Stimulated activated CD4-positive, alpha-beta T cell treated with anti-CD3 and anti-CD28 coated beads, Interleukin-1b, Interleukin-23, amount 100 ng/mL, for 24 hours (primary cell): ENCODE measurements around the gene SRD5A3.
"Not testable (repeated sequence)": the region's sequence is repeated elsewhere in the genome, so short reads cannot be mapped to it uniquely, and the experiment has no call there.

Experiments
- DNase-seq, 4 experiments: peaks; one replicate each; pipeline ENCODE4 v3.0.0-alpha.2; 2020; ENCODE audit warnings: low read depth in 4 of 4, low spot score in 1 of 4

SRD5A3 gene

GRCh38 chr4:55345054-55345453 lies 988 bp upstream of the SRD5A3 start:
- no peak for DNase-seq

- no peak for DNase-seq
Measured at GRCh38 chr4:55346851-55347255, 811 bp downstream of the SRD5A3 start.

- no peak for DNase-seq
Measured at GRCh38 chr4:55347610-55348228, 1.7 kb downstream of the SRD5A3 start.

- DNase-seq: no peak
Measured at GRCh38 chr4:55348466-55348865, 2.4 kb downstream of the SRD5A3 start.

- DNase-seq: not testable (repeated sequence)
Measured at GRCh38 chr4:55350870-55351269, 4.8 kb downstream of the SRD5A3 start.

- no peak for DNase-seq
Measured at GRCh38 chr4:55351824-55352223, 5.8 kb downstream of the SRD5A3 start.

GRCh38 chr4:55352726-55353125 lies 6.7 kb downstream of the SRD5A3 start:
- no peak for DNase-seq

GRCh38 chr4:55353228-55353747 lies 7.2 kb downstream of the SRD5A3 start:
- not testable (repeated sequence) for DNase-seq

- DNase-seq: no peak
Measured at GRCh38 chr4:55354648-55355047, 8.6 kb downstream of the SRD5A3 start.

GRCh38 chr4:55355555-55355954 lies 9.5 kb downstream of the SRD5A3 start:
- DNase-seq: no peak

GRCh38 chr4:55356991-55357461 lies 11.0 kb downstream of the SRD5A3 start:
- no peak for DNase-seq

GRCh38 chr4:55358246-55358645 lies 12.2 kb downstream of the SRD5A3 start:
- DNase-seq: no peak

- no peak for DNase-seq
Measured at GRCh38 chr4:55358668-55359067, 12.6 kb downstream of the SRD5A3 start.

GRCh38 chr4:55359397-55359916 lies 13.4 kb downstream of the SRD5A3 start:
- DNase-seq: no peak

GRCh38 chr4:55362938-55363337 lies 16.9 kb downstream of the SRD5A3 start:
- DNase-seq: not testable (repeated sequence)

GRCh38 chr4:55363691-55364351 lies 17.8 kb downstream of the SRD5A3 start:
- no peak for DNase-seq

GRCh38 chr4:55364691-55365344 lies 18.8 kb downstream of the SRD5A3 start:
- DNase-seq: no peak

GRCh38 chr4:55365345-55365728 lies 19.3 kb downstream of the SRD5A3 start:
- DNase-seq: no peak

GRCh38 chr4:55366621-55367020 lies 20.6 kb downstream of the SRD5A3 start:
- DNase-seq: no peak

GRCh38 chr4:55367084-55367722 lies 21.2 kb downstream of the SRD5A3 start:
- DNase-seq: no peak

GRCh38 chr4:55369968-55370367 lies 23.9 kb downstream of the SRD5A3 start:
- no peak for DNase-seq
